Esophagus muscularis mucosa (tissue), 4 donors: ENCODE measurements around the gene BCL2L14. TPM values are rescaled to one million over a fixed set of nuclear protein-coding genes. Genes with fewer than 3 reads are reported as not detected.
"Not testable (repeated sequence)": the region's sequence is repeated elsewhere in the genome, so short reads cannot be mapped to it uniquely, and the experiment has no call there.

Source experiments
- DNase-seq: peaks from one replicate; pipeline ENCODE4 v3.0.0-alpha.2; 2017; ENCODE audit errors: extremely low spot score
- H3K27ac ChIP-seq, 4 donors: fragments of 200-600 bp; sonication (generic); replicated peaks in 1 of 4; 1 replicate in 3 of 4; 2 replicates in 1 of 4; pipeline ENCODE4 v1.5.1; 2016 to 2019; ENCODE audit warnings: mild to moderate bottlenecking in 1 of 4
- H3K27me3 ChIP-seq, 4 donors: fragments of 200-600 bp; sonication (generic); one replicate each; pipeline versions ENCODE4 v1.5.1 to v1.6.0; 2016 to 2019
- H3K36me3 ChIP-seq, 4 donors: fragments of 200-600 bp; sonication (generic); one replicate each; pipeline ENCODE4 v1.5.1; 2016 to 2019
- H3K4me1 ChIP-seq, 4 donors: fragments of 200-600 bp; sonication (generic); one replicate each; pipeline ENCODE4 v1.5.1; 2016 to 2019
- H3K4me3 ChIP-seq, 4 donors: fragments of 200-600 bp; sonication (generic); 1 replicate in 2 of 4; 2 replicates in 2 of 4; pipeline ENCODE4 v1.5.1; 2016 to 2019; ENCODE audit warnings: mild to moderate bottlenecking in 4 of 4, moderate library complexity in 1 of 4
- H3K9me3 ChIP-seq, 4 donors: fragments of 200-600 bp; sonication (generic); 1 replicate in 3 of 4; 2 replicates in 1 of 4; pipeline ENCODE4 v1.5.1; 2016 to 2019
- CTCF ChIP-seq, 3 experiments: fragments of 200-600 bp in 2 of 3; fragments of 450-650 bp in 1 of 3; sonication (generic) in 2 of 3; IDR thresholded peaks; one replicate each; pipeline ENCODE4 v1.5.1; 2017 to 2019; ENCODE audit warnings: antibody characterized with exemption in 3 of 3, mild to moderate bottlenecking in 2 of 3, moderate library complexity in 1 of 3
- EP300 ChIP-seq: sonication (generic); formaldehyde crosslinking; IDR thresholded peaks from one replicate; pipeline ENCODE4 v1.6.1; 2017; ENCODE audit warnings: antibody characterized with exemption
- POLR2A ChIP-seq: fragments of 450-650 bp; IDR thresholded peaks from one replicate; pipeline ENCODE4 v1.6.1; 2017; ENCODE audit warnings: antibody characterized with exemption, moderate library complexity, mild to moderate bottlenecking, low read depth
- POLR2AphosphoS5 ChIP-seq, 2 donors: sonication (generic); formaldehyde crosslinking; IDR thresholded peaks; one replicate each; pipeline ENCODE4 v1.6.1; 2017; ENCODE audit warnings: antibody characterized with exemption in 2 of 2
- WGBS: methylation state at CpG from one replicate; pipeline ENCODE4 v1.1.5; 2018; 5-methylcytosine and 5-hydroxymethylcytosine counted together
- intact Hi-C: fragments of 100-400 bp; cut with DNase I; formaldehyde crosslinking; loops from one replicate; pipeline ENCODE4 v1.15.1; 2023
- total RNA-seq, 4 donors: library from RNA; depleted of rRNA; stranded (reverse); fragments of >200 nt; gene quantifications; one replicate each; pipeline versions ENCODE4 v1.1.0 to v1.2.1, GENCODE V29; 2016

The BCL2L14 gene
- total RNA-seq, 4 donors from 2014 or later = not detected

GRCh38 chr12:12133259-12133658 is 62.5 kb downstream of the BCL2L14 start:
- intact Hi-C loops = no loop called here

DNA sequence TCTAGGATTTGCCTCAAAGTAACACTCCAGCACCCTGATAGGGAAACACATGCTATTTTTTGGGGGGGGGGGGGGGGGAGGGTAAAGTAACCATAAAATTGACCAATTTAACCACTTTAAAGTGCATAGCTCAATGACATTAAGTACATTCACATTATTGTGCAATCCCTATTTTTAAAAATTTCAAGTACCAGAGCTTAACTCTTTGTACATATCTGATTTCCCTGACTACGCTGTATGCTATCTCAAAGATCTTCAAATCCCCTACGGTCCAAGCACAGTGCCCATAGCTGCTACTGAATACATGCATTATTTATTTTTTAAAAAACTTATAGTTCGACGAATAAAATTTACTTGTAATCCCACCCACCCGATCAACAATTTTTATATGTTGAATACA is 63.0 kb downstream of the BCL2L14 start:
- no peak for TF ChIP-seq CTCF (IDR thresholded peaks at IDR 0.05)
- intact Hi-C loops = no loop called here
- Histone ChIP-seq H3K9me3 (no peaks in the 10 kb centered on the region), H3K4me3 (no peak overlapping the region), H3K4me1 (no peaks in the 10 kb centered on the region), H3K27me3 (no peaks in the 10 kb centered on the region), H3K27ac (no peak overlapping the region), H3K36me3 (peaks cover 3 to 52% (median 23%) of the 10 kb centered on the region in 4 donors)
- WGBS = 98% methylated on average over 5 of the region's 5 CpGs
- DNase-seq = no peak

More at GRCh38 chr12:12133259-12133658, 62.5 kb downstream of the BCL2L14 start:
- Histone ChIP-seq H3K4me3 (no peak overlapping the region), H3K9me3 (no peaks in the 10 kb centered on the region), H3K27ac (no peak overlapping the region), H3K4me1 (no peaks in the 10 kb centered on the region), H3K36me3 (peaks cover 3 to 51% (median 24%) of the 10 kb centered on the region in 4 donors), H3K27me3 (no peaks in the 10 kb centered on the region)
- 91% methylated on average over 3 of the region's 3 CpGs for WGBS
- DNase-seq = no peak
- TF ChIP-seq CTCF (IDR thresholded peaks at IDR 0.05) = no peak
- TF ChIP-seq POLR2A = no peak
- no peak for TF ChIP-seq EP300
- TF ChIP-seq POLR2AphosphoS5 (IDR thresholded peaks at IDR 0.05) = no peak

GRCh38 chr12:12138203-12139154 is 67.7 kb downstream of the BCL2L14 start:
- no peak overlapping the region for H3K27ac ChIP-seq
- DNase-seq = no peak
- no peaks in the 10 kb centered on the region for H3K27me3 ChIP-seq
- H3K4me3 ChIP-seq = no peak overlapping the region
- intact Hi-C loops = no loop called here
- WGBS = 95% methylated on average over 3 of the region's 3 CpGs
- TF ChIP-seq CTCF (IDR thresholded peaks at IDR 0.05) (no peak), POLR2AphosphoS5 (IDR thresholded peaks at IDR 0.05) (no peak)
- peaks cover 3 to 29% (median 8%) of the 10 kb centered on the region in 4 donors for H3K36me3 ChIP-seq
- no peaks in the 10 kb centered on the region for H3K9me3 ChIP-seq
- H3K4me1 ChIP-seq = no peaks in the 10 kb centered on the region

DNA sequence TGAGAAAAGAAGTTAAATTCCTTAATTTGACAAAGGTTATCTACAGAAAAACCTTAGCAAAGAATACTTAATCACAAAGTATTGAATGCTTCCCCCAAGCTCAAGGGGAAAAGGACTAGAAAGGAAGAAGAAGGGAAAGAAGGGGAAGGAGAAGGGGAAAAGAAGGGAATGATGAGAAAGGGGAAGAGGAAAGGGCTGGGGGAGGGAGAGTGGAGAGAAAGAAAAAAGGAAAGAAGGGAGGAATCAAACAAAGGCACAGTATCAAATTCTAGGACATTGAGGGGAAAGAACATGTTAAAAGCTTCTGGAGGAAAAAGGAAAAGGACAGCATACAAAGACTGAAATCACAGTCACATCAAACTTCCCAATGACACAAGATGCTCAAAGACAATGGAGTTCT is 70.3 kb downstream of the BCL2L14 start:
- Histone ChIP-seq H3K27me3 (no peaks in the 10 kb centered on the region), H3K36me3 (peaks cover 0 to 22% (median 3%) of the 10 kb centered on the region in 4 donors), H3K9me3 (no peaks in the 10 kb centered on the region), H3K4me1 (no peaks in the 10 kb centered on the region), H3K27ac (no peak overlapping the region), H3K4me3 (no peak overlapping the region)
- intact Hi-C loops = no loop called here
- TF ChIP-seq CTCF (IDR thresholded peaks at IDR 0.05) = no peak
- TF ChIP-seq EP300 = no peak
- TF ChIP-seq POLR2AphosphoS5 (IDR thresholded peaks at IDR 0.05) = no peak
- no peak for TF ChIP-seq POLR2A
- no peak for DNase-seq

DNA sequence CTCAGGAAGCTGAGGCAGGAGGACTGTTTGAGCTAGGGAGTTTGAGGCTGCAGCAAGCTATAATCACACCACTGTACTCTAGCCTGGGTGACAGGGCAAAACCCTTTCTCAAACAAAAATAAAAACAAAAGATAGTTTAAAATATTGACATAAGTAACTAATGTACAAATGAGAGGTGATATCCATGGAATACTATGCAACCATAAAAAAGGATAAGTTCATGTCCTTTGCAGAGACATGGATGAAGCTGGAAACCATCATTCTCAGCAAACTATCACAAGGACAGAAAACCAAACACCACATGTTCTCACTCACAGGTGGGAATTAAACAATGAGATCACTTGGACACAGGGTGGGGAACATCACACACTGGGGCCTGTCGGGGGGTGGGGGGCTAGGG is 73.8 kb downstream of the BCL2L14 start:
- H3K36me3 ChIP-seq = peaks cover 11 to 45% (median 23%) of the 10 kb centered on the region in 4 donors
- H3K27me3 ChIP-seq, H3K9me3 ChIP-seq, H3K4me3 ChIP-seq, H3K4me1 ChIP-seq, DNase-seq, H3K27ac ChIP-seq, intact Hi-C loops: not testable (repeated sequence)
- 0% methylated on average over 1 of the region's 1 CpG for WGBS
